Body of pancreas (tissue), 4 donors: ENCODE data around the gene NUP153. TPM values are rescaled to one million over a fixed set of nuclear protein-coding genes. Genes with fewer than 3 reads are reported as not detected.
A peak's percentile ranks its signal among the peaks of the same experiment; 100 is the strongest.

ENCODE experiments used
- ATAC-seq: fragments of 150-250 bp; one replicate; pipeline ENCODE4 v1.9.1; 2016
- DNase-seq, 4 donors: peaks; one replicate each; pipeline ENCODE4 v3.0.0-alpha.2; 2019
- H3K27ac ChIP-seq, 4 donors: fragments of 200-600 bp; sonication (generic); 1 replicate in 3 of 4; 2 replicates in 1 of 4; pipeline versions ENCODE4 v1.5.1 to v1.6.1; 2016 to 2019; ENCODE audit warnings: mild to moderate bottlenecking in 1 of 4, mixed read lengths in 1 of 4, moderate library complexity in 1 of 4
- H3K27me3 ChIP-seq, 2 donors: fragments of 200-600 bp; sonication (generic); one replicate each; pipeline ENCODE4 v1.6.0; 2016; ENCODE audit warnings: mild to moderate bottlenecking in 1 of 2
- H3K36me3 ChIP-seq, 2 donors: fragments of 200-600 bp; sonication (generic); replicated peaks in 1 of 2; 2 replicates each; pipeline ENCODE4 v1.5.1; 2016; ENCODE audit warnings: low read depth in 2 of 2; ENCODE audit not compliant: insufficient read depth in 1 of 2
- H3K4me1 ChIP-seq: fragments of 200-600 bp; sonication (generic); one replicate; pipeline ENCODE4 v1.6.0; 2016
- H3K4me3 ChIP-seq, 2 donors: fragments of 200-600 bp; sonication (generic); 1 replicate in 1 of 2; 2 replicates in 1 of 2; pipeline ENCODE4 v1.5.1; 2016 to 2019
- H3K9me3 ChIP-seq, 3 donors: fragments of 200-600 bp; sonication (generic); 1 replicate in 2 of 3; 2 replicates in 1 of 3; pipeline ENCODE4 v1.5.1; 2016
- POLR2A ChIP-seq, 3 donors: fragments of 450-650 bp; IDR thresholded peaks; one replicate each; pipeline ENCODE4 v1.6.1; 2016; ENCODE audit warnings: antibody characterized with exemption in 3 of 3, mild to moderate bottlenecking in 2 of 3
- WGBS, 2 donors: methylation state at CpG; one replicate each; pipeline ENCODE4 v1.1.5; 2017; 5-methylcytosine and 5-hydroxymethylcytosine counted together
- intact Hi-C: fragments of 100-400 bp; cut with DNase I; formaldehyde crosslinking; loops from one replicate; pipeline ENCODE4 v1.15.1; 2023
- total RNA-seq, 2 donors: library from RNA; depleted of rRNA; stranded (reverse); fragments of >200 nt; gene quantifications; one replicate each; pipeline ENCODE4 v1.1.0, GENCODE V29; 2016
- TF ChIP-seq, protein P1 (sequence below), 7 experiments: fragments of 450-650 bp in 4 of 7; fragments of 200-600 bp in 3 of 7; sonication (generic) in 3 of 7; IDR thresholded peaks; one replicate each; pipeline ENCODE4 v1.5.1; 2016 to 2019; ENCODE audit warnings: antibody characterized with exemption in 7 of 7

Gene NUP153
- total RNA-seq, 2 donors from 2014 or later, result 15.8 to 20.8 TPM

DNA sequence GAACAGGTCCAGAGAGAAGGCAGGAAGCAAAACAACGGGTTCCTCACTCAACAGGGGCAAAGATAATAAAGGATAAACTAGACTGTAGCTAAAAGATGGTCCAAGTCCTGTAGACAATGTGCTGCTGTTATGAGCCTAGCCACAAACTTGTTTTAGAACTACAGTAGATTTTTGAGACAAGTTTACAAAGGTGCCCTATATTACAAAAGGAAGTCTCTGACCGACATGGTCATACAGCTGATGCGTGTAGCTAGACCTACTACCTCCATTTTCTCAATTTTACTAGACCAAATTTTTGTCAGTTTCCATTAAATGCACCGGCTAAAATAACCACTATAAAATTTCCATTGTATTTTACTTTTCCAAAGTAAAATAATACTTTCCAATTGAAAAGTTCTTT, 94.7 kb downstream of the NUP153 start:
- Histone ChIP-seq H3K36me3 (peaks cover 0 to 5% of the 10 kb centered on the region in 2 donors), H3K9me3 (no peaks in the 10 kb centered on the region), H3K4me3 (no peak overlapping the region), H3K27ac (no peak overlapping the region), H3K27me3 (no peaks in the 10 kb centered on the region), H3K4me1 (peaks cover 12% of the 10 kb centered on the region)
- 89 to 91% methylated on average over 4 of the region's 4 CpGs for WGBS, 2 donors
- no peak for TF ChIP-seq POLR2A (IDR thresholded peaks at IDR 0.05)
- TF ChIP-seq, protein P1, sequence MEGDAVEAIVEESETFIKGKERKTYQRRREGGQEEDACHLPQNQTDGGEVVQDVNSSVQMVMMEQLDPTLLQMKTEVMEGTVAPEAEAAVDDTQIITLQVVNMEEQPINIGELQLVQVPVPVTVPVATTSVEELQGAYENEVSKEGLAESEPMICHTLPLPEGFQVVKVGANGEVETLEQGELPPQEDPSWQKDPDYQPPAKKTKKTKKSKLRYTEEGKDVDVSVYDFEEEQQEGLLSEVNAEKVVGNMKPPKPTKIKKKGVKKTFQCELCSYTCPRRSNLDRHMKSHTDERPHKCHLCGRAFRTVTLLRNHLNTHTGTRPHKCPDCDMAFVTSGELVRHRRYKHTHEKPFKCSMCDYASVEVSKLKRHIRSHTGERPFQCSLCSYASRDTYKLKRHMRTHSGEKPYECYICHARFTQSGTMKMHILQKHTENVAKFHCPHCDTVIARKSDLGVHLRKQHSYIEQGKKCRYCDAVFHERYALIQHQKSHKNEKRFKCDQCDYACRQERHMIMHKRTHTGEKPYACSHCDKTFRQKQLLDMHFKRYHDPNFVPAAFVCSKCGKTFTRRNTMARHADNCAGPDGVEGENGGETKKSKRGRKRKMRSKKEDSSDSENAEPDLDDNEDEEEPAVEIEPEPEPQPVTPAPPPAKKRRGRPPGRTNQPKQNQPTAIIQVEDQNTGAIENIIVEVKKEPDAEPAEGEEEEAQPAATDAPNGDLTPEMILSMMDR (IDR thresholded peaks at IDR 0.05), result no peak
- ATAC-seq (no peak), DNase-seq (no peak)
- intact Hi-C loops, result no loop called here

DNA sequence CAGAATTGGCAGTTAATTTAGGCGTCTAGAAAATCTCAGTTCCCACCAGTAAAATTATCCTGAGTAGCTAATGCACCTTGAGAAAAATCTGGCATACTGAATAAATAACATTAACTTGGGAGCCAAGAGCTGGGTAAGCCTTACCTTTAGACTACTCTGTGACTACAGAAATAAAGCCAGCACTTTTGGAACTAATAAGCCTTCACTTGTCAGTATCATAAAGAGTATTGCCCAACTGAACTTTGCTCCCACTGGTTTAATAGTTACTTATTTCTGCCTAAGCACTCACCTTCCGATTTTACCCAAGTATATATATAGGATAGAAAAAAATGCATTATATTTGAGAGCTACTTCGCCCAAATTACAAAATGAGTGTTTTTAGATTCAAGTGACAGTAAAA, 95.9 kb downstream of the NUP153 start:
- Histone ChIP-seq H3K36me3 (peaks cover 0 to 5% of the 10 kb centered on the region in 2 donors), H3K27me3 (no peaks in the 10 kb centered on the region), H3K4me3 (no peak overlapping the region), H3K9me3 (no peaks in the 10 kb centered on the region), H3K4me1 (peaks cover 18% of the 10 kb centered on the region), H3K27ac (no peak overlapping the region)
- WGBS, 2 donors, result 17 to 25% methylated on average over 3 of the region's 3 CpGs
- DNase-seq (no peak), ATAC-seq (peak; percentile 76)
- intact Hi-C loops, result no loop called here
- no peak for TF ChIP-seq POLR2A (IDR thresholded peaks at IDR 0.05)
- TF ChIP-seq, protein P1 (IDR thresholded peaks at IDR 0.05), result no peak

DNA sequence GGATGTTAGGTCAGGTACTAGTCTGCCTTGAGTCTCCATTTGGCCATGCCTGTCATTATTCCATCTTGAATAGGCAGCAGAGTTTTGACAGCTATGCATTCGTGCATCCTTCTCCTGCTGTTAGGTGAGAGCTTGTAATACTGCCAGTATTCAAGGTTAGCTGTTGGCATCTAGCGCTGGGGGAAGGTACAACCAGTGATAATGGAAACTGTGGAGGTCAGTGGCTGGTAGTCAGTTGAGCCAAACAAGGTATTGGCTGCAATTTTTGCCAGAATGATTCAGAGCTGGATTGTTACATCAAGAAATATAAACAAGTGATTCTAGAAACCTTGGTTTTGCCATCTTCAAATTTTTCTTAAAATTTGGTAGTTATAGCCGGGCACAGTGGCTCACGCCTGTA, 100.1 kb downstream of the NUP153 start:
- 57 to 60% methylated on average over 4 of the region's 4 CpGs for WGBS, 2 donors
- H3K36me3 ChIP-seq, result peaks cover 0 to 9% of the 10 kb centered on the region in 2 donors
- peak in 3 of 4 donors; percentile 27 to 31 (median 31) for DNase-seq
- H3K27me3 ChIP-seq, result no peaks in the 10 kb centered on the region
- peaks cover 43% of the 10 kb centered on the region for H3K4me1 ChIP-seq
- TF ChIP-seq, protein P1 (IDR thresholded peaks at IDR 0.05), result no peak
- TF ChIP-seq POLR2A (IDR thresholded peaks at IDR 0.05), result no peak
- intact Hi-C loops, result no loop called here
- H3K4me3 ChIP-seq, result no peak overlapping the region
- no peaks in the 10 kb centered on the region for H3K9me3 ChIP-seq
- no peak overlapping the region for H3K27ac ChIP-seq
- no peak for ATAC-seq

DNA sequence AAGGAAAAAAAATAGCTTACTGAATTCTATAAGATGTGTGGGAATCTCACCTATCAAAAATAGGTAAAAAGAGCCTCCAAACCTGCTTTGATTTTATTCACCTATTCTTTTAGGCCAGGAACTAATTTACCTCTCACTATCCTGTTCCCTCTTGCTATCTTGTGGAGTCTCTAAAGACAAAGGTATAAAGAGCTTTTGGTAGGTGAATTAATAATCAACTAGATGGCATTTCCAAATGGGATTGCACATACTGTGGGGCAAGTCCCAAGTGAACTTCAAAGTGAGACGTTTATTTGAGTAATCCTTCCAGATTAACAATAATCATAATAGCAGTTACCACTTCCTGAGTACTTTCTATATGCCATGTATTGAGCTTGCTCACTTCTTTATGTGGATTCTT, 103.8 kb downstream of the NUP153 start:
- WGBS, 2 donors, result 0 to 4% methylated on average over 1 of the region's 1 CpG
- no peak for DNase-seq
- Histone ChIP-seq H3K36me3 (peaks cover 0 to 9% of the 10 kb centered on the region in 2 donors), H3K9me3 (no peaks in the 10 kb centered on the region), H3K27ac (peak overlapping the region in 1 of 4 donors; percentile 98), H3K4me1 (peaks cover 32% of the 10 kb centered on the region), H3K4me3 (no peak overlapping the region), H3K27me3 (no peaks in the 10 kb centered on the region)
- TF ChIP-seq POLR2A (IDR thresholded peaks at IDR 0.05), result no peak
- TF ChIP-seq, protein P1 (IDR thresholded peaks at IDR 0.05), result no peak
- ATAC-seq, result no peak
- intact Hi-C loops, result no loop called here

DNA sequence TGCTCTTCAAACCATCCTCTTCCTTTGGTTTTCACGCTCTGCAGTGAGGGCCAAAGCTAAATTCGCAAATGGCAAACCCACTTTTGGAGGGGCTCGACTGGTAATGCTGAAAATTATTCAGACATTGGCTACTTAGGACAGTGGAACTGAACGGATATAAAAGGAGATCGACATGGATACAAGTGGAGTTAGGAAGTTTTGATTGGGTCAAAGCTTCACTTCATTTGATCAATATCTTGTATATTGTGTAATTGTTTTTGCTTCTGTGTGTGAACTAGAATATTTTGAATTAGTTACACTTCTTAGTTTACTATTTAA, 105.4 kb downstream of the NUP153 start:
- ATAC-seq, result no peak
- Histone ChIP-seq H3K9me3 (no peaks in the 10 kb centered on the region), H3K36me3 (peaks cover 0 to 6% of the 10 kb centered on the region in 2 donors), H3K27me3 (no peaks in the 10 kb centered on the region), H3K4me1 (peaks cover 26% of the 10 kb centered on the region), H3K4me3 (peak overlapping the region; percentile 67 to 84), H3K27ac (peak overlapping the region in 3 of 4 donors; percentile 95 to 99 (median 98))
- intact Hi-C loops, result no loop called here
- DNase-seq, result no peak
- 3 to 5% methylated on average over 5 of the region's 5 CpGs for WGBS, 2 donors
- TF ChIP-seq, protein P1 (IDR thresholded peaks at IDR 0.05), result no peak
